ENCODE data around the gene PIH1D2.

DNA sequence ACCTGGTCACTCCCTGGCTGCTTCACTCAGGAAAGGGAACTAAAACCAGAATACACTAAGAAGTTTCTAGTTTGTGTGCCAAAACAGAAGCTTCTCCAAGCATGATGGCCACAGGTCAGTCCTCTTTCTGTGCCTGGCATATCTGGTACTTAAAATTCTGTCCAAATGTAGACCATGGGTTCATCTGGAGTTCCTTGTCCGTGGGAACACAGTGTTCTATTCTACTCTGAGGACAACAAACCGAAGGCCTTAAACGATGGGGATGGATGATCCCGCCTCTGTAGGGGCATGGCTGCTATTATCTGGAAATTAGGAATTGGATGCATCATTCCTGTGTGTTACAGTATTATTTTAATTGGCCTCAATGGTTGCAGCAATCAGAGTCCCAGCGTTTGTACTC, 54.8 kb downstream of the PIH1D2 start:
- TF ChIP-seq CBX5 (IDR thresholded peaks at IDR 0.05; ENCODE audit: borderline replicate concordance, low read depth) (no peak), PRMT5 (CRISPR knock-in tag; IDR thresholded peaks at IDR 0.05) (no peak), POLR2A (conservative IDR thresholded peaks at IDR 0.05) (no peak), EZH2 (IDR thresholded peaks at IDR 0.05; ENCODE audit: borderline replicate concordance, low read depth, low read length) (no peak), ZNF23 (CRISPR knock-in tag; IDR thresholded peaks at IDR 0.05) (no peak), ZNF175 (CRISPR knock-in tag; IDR thresholded peaks at IDR 0.05; ENCODE audit: low read depth) (no peak), POU5F1 (IDR thresholded peaks at IDR 0.05; ENCODE audit: borderline replicate concordance, low read depth, low read length, partially characterized antibody) (no peak), GABPA (tag; conservative IDR thresholded peaks at IDR 0.05; ENCODE audit: low read depth) (no peak)
- TF ChIP-seq, protein P1, sequence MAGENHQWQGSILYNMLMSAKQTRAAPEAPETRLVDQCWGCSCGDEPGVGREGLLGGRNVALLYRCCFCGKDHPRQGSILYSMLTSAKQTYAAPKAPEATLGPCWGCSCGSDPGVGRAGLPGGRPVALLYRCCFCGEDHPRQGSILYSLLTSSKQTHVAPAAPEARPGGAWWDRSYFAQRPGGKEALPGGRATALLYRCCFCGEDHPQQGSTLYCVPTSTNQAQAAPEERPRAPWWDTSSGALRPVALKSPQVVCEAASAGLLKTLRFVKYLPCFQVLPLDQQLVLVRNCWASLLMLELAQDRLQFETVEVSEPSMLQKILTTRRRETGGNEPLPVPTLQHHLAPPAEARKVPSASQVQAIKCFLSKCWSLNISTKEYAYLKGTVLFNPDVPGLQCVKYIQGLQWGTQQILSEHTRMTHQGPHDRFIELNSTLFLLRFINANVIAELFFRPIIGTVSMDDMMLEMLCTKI (IDR thresholded peaks at IDR 0.05; ENCODE audit: partially characterized antibody): no peak
- TF ChIP-seq, protein P2, sequence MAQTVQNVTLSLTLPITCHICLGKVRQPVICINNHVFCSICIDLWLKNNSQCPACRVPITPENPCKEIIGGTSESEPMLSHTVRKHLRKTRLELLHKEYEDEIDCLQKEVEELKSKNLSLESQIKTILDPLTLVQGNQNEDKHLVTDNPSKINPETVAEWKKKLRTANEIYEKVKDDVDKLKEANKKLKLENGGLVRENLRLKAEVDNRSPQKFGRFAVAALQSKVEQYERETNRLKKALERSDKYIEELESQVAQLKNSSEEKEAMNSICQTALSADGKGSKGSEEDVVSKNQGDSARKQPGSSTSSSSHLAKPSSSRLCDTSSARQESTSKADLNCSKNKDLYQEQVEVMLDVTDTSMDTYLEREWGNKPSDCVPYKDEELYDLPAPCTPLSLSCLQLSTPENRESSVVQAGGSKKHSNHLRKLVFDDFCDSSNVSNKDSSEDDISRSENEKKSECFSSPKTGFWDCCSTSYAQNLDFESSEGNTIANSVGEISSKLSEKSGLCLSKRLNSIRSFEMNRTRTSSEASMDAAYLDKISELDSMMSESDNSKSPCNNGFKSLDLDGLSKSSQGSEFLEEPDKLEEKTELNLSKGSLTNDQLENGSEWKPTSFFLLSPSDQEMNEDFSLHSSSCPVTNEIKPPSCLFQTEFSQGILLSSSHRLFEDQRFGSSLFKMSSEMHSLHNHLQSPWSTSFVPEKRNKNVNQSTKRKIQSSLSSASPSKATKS (CRISPR knock-in tag; IDR thresholded peaks at IDR 0.05): no peak
- TF ChIP-seq, protein P3, sequence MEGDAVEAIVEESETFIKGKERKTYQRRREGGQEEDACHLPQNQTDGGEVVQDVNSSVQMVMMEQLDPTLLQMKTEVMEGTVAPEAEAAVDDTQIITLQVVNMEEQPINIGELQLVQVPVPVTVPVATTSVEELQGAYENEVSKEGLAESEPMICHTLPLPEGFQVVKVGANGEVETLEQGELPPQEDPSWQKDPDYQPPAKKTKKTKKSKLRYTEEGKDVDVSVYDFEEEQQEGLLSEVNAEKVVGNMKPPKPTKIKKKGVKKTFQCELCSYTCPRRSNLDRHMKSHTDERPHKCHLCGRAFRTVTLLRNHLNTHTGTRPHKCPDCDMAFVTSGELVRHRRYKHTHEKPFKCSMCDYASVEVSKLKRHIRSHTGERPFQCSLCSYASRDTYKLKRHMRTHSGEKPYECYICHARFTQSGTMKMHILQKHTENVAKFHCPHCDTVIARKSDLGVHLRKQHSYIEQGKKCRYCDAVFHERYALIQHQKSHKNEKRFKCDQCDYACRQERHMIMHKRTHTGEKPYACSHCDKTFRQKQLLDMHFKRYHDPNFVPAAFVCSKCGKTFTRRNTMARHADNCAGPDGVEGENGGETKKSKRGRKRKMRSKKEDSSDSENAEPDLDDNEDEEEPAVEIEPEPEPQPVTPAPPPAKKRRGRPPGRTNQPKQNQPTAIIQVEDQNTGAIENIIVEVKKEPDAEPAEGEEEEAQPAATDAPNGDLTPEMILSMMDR (IDR thresholded peaks at IDR 0.05 in 2 of 3, conservative IDR thresholded peaks at IDR 0.05 in 1 of 3; ENCODE audit: insufficient read depth in 2 of 3, low read depth in 1 of 3, low read length in 3 of 3): no peak
- TF ChIP-seq, protein P4, sequence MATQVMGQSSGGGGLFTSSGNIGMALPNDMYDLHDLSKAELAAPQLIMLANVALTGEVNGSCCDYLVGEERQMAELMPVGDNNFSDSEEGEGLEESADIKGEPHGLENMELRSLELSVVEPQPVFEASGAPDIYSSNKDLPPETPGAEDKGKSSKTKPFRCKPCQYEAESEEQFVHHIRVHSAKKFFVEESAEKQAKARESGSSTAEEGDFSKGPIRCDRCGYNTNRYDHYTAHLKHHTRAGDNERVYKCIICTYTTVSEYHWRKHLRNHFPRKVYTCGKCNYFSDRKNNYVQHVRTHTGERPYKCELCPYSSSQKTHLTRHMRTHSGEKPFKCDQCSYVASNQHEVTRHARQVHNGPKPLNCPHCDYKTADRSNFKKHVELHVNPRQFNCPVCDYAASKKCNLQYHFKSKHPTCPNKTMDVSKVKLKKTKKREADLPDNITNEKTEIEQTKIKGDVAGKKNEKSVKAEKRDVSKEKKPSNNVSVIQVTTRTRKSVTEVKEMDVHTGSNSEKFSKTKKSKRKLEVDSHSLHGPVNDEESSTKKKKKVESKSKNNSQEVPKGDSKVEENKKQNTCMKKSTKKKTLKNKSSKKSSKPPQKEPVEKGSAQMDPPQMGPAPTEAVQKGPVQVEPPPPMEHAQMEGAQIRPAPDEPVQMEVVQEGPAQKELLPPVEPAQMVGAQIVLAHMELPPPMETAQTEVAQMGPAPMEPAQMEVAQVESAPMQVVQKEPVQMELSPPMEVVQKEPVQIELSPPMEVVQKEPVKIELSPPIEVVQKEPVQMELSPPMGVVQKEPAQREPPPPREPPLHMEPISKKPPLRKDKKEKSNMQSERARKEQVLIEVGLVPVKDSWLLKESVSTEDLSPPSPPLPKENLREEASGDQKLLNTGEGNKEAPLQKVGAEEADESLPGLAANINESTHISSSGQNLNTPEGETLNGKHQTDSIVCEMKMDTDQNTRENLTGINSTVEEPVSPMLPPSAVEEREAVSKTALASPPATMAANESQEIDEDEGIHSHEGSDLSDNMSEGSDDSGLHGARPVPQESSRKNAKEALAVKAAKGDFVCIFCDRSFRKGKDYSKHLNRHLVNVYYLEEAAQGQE (IDR thresholded peaks at IDR 0.05; ENCODE audit: borderline replicate concordance): no peak
- TF ChIP-seq, protein P4 (CRISPR knock-in tag; IDR thresholded peaks at IDR 0.05; ENCODE audit: low read depth): no peak
